HUES64 (cell line): Measurements from ENCODE around the gene SF3B1. TPM values are rescaled to one million over a fixed set of nuclear protein-coding genes. Genes with fewer than 3 reads are reported as not detected.
"Not testable (repeated sequence)": the region's sequence is repeated elsewhere in the genome, so short reads cannot be mapped to it uniquely, and the experiment has no call there.

ENCODE experiments used
- H3K27ac ChIP-seq: 2 replicates; pipeline ENCODE4 v1.7.0; 2013; ENCODE audit warnings: low read depth, low read length, inconsistent platforms
- H3K27me3 ChIP-seq: 2 replicates; pipeline ENCODE4 v1.6.1; 2013; ENCODE audit warnings: mild to moderate bottlenecking, low read length; ENCODE audit not compliant: insufficient read depth
- H3K36me3 ChIP-seq: 2 replicates; pipeline ENCODE4 v1.6.1; 2013; ENCODE audit warnings: mild to moderate bottlenecking, low read length; ENCODE audit not compliant: insufficient read depth
- H3K4me1 ChIP-seq: 2 replicates; pipeline ENCODE4 v1.6.1; 2013; ENCODE audit warnings: mild to moderate bottlenecking, low read length, moderate library complexity; ENCODE audit not compliant: insufficient read depth
- H3K4me3 ChIP-seq: 2 replicates; pipeline ENCODE4 v1.5.1; 2013; ENCODE audit warnings: mild to moderate bottlenecking, low read length, moderate library complexity
- H3K9ac ChIP-seq: 2 replicates; pipeline ENCODE4 v1.6.1; 2013; ENCODE audit warnings: mild to moderate bottlenecking, low read depth, low read length
- H3K9me3 ChIP-seq: 2 replicates; pipeline ENCODE4 v1.6.1; 2013; ENCODE audit warnings: low read depth, low read length; ENCODE audit not compliant: insufficient read depth
- WGBS: fragments of 150-250, 120-280 bp; methylation state at CpG from one replicate; pipeline ENCODE4 v1.1.7; 2013; ENCODE audit warnings: missing lambda C conversion rate; 5-methylcytosine and 5-hydroxymethylcytosine counted together
- polyA plus RNA-seq, 2 experiments: library from polyadenylated mRNA; stranded (reverse); fragments of 50-300 nt; gene quantifications; one replicate each; pipeline ENCODE4 v1.2.3, GENCODE V29; 2013

The SF3B1 gene
- 187 TPM for polyA plus RNA-seq (2013, experiment 1 of 2)
- 186 TPM for polyA plus RNA-seq (2013, experiment 2 of 2)

- under 1% methylated on average over 74 of the region's 74 CpGs for WGBS
- H3K9ac ChIP-seq = peak within 1 kb of the TSS; percentile 99
- peak within 1 kb of the TSS; percentile 90 for H3K27ac ChIP-seq
- peak within 1 kb of the TSS; percentile 87 for H3K4me3 ChIP-seq
- H3K27me3 ChIP-seq = no peaks in the 10 kb centered on the region
- peaks cover 20% of the 10 kb centered on the region for H3K4me1 ChIP-seq
- no peaks in the 10 kb centered on the region for H3K9me3 ChIP-seq
- H3K36me3 ChIP-seq = 0 out of 2 replicates have a peak, but pooled peaks cover 5% of the 10 kb centered on the region
These were observed at the start of gene SF3B1 for GRCh38 chr2:197434541-197435513. TSS of gene SF3B1 (minus strand) at chr2:197435028. CDS start at chr2:197434999, 29 bp downstream.

GRCh38 chr2:197484248-197484647, 49.4 kb upstream of the SF3B1 start:
- H3K4me3 ChIP-seq, H3K27ac ChIP-seq, H3K27me3 ChIP-seq, H3K9ac ChIP-seq, H3K4me1 ChIP-seq: not testable (repeated sequence)
- peaks cover 42% of the 10 kb centered on the region for H3K36me3 ChIP-seq
- WGBS = 98% methylated on average over 3 of the region's 3 CpGs
- peaks cover 12% of the 10 kb centered on the region; the same call in 1 of the 2 replicates for H3K9me3 ChIP-seq

GRCh38 chr2:197480165-197481036, 45.6 kb upstream of the SF3B1 start:
- Histone ChIP-seq H3K4me1 (no peaks in the 10 kb centered on the region), H3K27me3 (no peaks in the 10 kb centered on the region), H3K9ac (no peak overlapping the region), H3K9me3 (peaks cover 12% of the 10 kb centered on the region; the same call in 1 of the 2 replicates), H3K36me3 (peaks cover 28% of the 10 kb centered on the region), H3K27ac (no peak overlapping the region), H3K4me3 (no peak overlapping the region)
- 95% methylated on average over 9 of the region's 9 CpGs for WGBS

- Histone ChIP-seq H3K9me3 (no peaks in the 10 kb centered on the region), H3K4me1 (no peaks in the 10 kb centered on the region), H3K9ac (no peak overlapping the region), H3K27ac (no peak overlapping the region), H3K36me3 (peaks cover 46% of the 10 kb centered on the region), H3K27me3 (no peaks in the 10 kb centered on the region), H3K4me3 (no peak overlapping the region)
- 97% methylated on average over 3 of the region's 3 CpGs for WGBS
These were observed 43.0 kb upstream of the SF3B1 start for GRCh38 chr2:197477797-197478196.

- Histone ChIP-seq H3K4me1 (no peaks in the 10 kb centered on the region), H3K36me3 (peaks cover 72% of the 10 kb centered on the region), H3K9ac (no peak overlapping the region), H3K4me3 (no peak overlapping the region), H3K27me3 (no peaks in the 10 kb centered on the region), H3K27ac (no peak overlapping the region), H3K9me3 (no peaks in the 10 kb centered on the region)
- 93% methylated on average over 4 of the region's 5 CpGs for WGBS
These were observed 37.3 kb upstream of the SF3B1 start for GRCh38 chr2:197472166-197472565.

- no peak overlapping the region for H3K27ac ChIP-seq
- no peaks in the 10 kb centered on the region for H3K4me1 ChIP-seq
- no peaks in the 10 kb centered on the region for H3K27me3 ChIP-seq
- 95% methylated on average over 1 of the region's 1 CpG for WGBS
- H3K4me3 ChIP-seq = no peak overlapping the region
- no peak overlapping the region for H3K9ac ChIP-seq
- H3K36me3 ChIP-seq = peaks cover 54% of the 10 kb centered on the region
- no peaks in the 10 kb centered on the region for H3K9me3 ChIP-seq
These were observed 29.3 kb upstream of the SF3B1 start for GRCh38 chr2:197464175-197464574.

GRCh38 chr2:197461057-197461456, 26.2 kb upstream of the SF3B1 start:
- H3K36me3 ChIP-seq = peaks cover 38% of the 10 kb centered on the region

GRCh38 chr2:197460649-197461048, 25.8 kb upstream of the SF3B1 start:
- peaks cover 34% of the 10 kb centered on the region for H3K36me3 ChIP-seq
- no peak overlapping the region for H3K9ac ChIP-seq
- H3K9me3 ChIP-seq = no peaks in the 10 kb centered on the region
- H3K27ac ChIP-seq = no peak overlapping the region
- no peak overlapping the region for H3K4me3 ChIP-seq
- 98% methylated on average over 4 of the region's 4 CpGs for WGBS
- no peaks in the 10 kb centered on the region for H3K4me1 ChIP-seq
- no peaks in the 10 kb centered on the region for H3K27me3 ChIP-seq

More at GRCh38 chr2:197461057-197461456, 26.2 kb upstream of the SF3B1 start:
- H3K9ac ChIP-seq = no peak overlapping the region
- no peaks in the 10 kb centered on the region for H3K9me3 ChIP-seq
- H3K4me1 ChIP-seq = no peaks in the 10 kb centered on the region
- 96% methylated on average over 1 of the region's 2 CpGs for WGBS
- H3K4me3 ChIP-seq = no peak overlapping the region
- no peaks in the 10 kb centered on the region for H3K27me3 ChIP-seq
- H3K27ac ChIP-seq = no peak overlapping the region

- Histone ChIP-seq H3K9ac (no peak overlapping the region), H3K27ac (no peak overlapping the region), H3K4me1 (peaks cover 11% of the 10 kb centered on the region; the same call in 1 of the 2 replicates), H3K4me3 (no peak overlapping the region), H3K27me3 (no peaks in the 10 kb centered on the region), H3K9me3 (no peaks in the 10 kb centered on the region), H3K36me3 (peaks cover 5% of the 10 kb centered on the region)
- WGBS = 93% methylated on average over 1 of the region's 1 CpG
These were observed 20.6 kb upstream of the SF3B1 start for GRCh38 chr2:197455428-197455827.

- Histone ChIP-seq H3K4me3 (peak overlapping the region; percentile 77), H3K9ac (peak overlapping the region; percentile 68; the same call in 1 of the 2 replicates), H3K4me1 (peaks cover 11% of the 10 kb centered on the region; the same call in 1 of the 2 replicates), H3K27me3 (no peaks in the 10 kb centered on the region), H3K27ac (no peak overlapping the region), H3K9me3 (no peaks in the 10 kb centered on the region), H3K36me3 (0 out of 2 replicates have a peak, but pooled peaks cover under 1% of the 10 kb centered on the region)
- 95% methylated on average over 2 of the region's 2 CpGs for WGBS
These were observed 20.1 kb upstream of the SF3B1 start for GRCh38 chr2:197454923-197455322.
